Ishikawa (cell line): ENCODE data around the gene PRKCZ.

ENCODE experiments used
- CEBPB ChIP-seq: IDR thresholded peaks from 2 replicates; pipeline ENCODE4 v1.6.1; 2012
- CREB1 ChIP-seq: IDR thresholded peaks from 2 replicates; pipeline ENCODE4 v1.6.1; 2012; ENCODE audit warnings: low read depth
- EP300 ChIP-seq: IDR thresholded peaks from 2 replicates; pipeline ENCODE4 v1.6.1; 2012; ENCODE audit warnings: borderline replicate concordance
- FOXM1 ChIP-seq: IDR thresholded peaks from 2 replicates; pipeline ENCODE4 v1.6.1; 2012; ENCODE audit warnings: low read depth, borderline replicate concordance
- NFIC ChIP-seq: IDR thresholded peaks from 2 replicates; pipeline ENCODE4 v1.6.1; 2012
- RAD21 ChIP-seq: IDR thresholded peaks from 2 replicates; pipeline ENCODE4 v1.6.1; 2012; ENCODE audit warnings: low read depth
- TAF1 ChIP-seq: IDR thresholded peaks from 2 replicates; pipeline ENCODE4 v1.6.1; 2012; ENCODE audit warnings: low read depth, mild to moderate bottlenecking
- TCF12 ChIP-seq: IDR thresholded peaks from 2 replicates; pipeline ENCODE4 v1.6.1; 2012; ENCODE audit warnings: low read depth
- TEAD4 ChIP-seq: IDR thresholded peaks from 2 replicates; pipeline ENCODE4 v1.6.1; 2012
- YY1 ChIP-seq: IDR thresholded peaks from 2 replicates; pipeline ENCODE4 v1.6.1; 2012; ENCODE audit warnings: low read depth
- ZBTB7A ChIP-seq: IDR thresholded peaks from 2 replicates; pipeline ENCODE4 v1.6.1; 2012; ENCODE audit warnings: low read depth
- TF ChIP-seq, protein P1 (sequence below): IDR thresholded peaks from 2 replicates; pipeline ENCODE4 v1.6.1; 2012
- TF ChIP-seq, protein P2 (sequence below): IDR thresholded peaks from 2 replicates; pipeline ENCODE4 v1.6.1; 2012; ENCODE audit warnings: low read depth, mild to moderate bottlenecking
- TF ChIP-seq, protein P3 (sequence below): IDR thresholded peaks from 2 replicates; pipeline ENCODE4 v1.6.1; 2012

DNA sequence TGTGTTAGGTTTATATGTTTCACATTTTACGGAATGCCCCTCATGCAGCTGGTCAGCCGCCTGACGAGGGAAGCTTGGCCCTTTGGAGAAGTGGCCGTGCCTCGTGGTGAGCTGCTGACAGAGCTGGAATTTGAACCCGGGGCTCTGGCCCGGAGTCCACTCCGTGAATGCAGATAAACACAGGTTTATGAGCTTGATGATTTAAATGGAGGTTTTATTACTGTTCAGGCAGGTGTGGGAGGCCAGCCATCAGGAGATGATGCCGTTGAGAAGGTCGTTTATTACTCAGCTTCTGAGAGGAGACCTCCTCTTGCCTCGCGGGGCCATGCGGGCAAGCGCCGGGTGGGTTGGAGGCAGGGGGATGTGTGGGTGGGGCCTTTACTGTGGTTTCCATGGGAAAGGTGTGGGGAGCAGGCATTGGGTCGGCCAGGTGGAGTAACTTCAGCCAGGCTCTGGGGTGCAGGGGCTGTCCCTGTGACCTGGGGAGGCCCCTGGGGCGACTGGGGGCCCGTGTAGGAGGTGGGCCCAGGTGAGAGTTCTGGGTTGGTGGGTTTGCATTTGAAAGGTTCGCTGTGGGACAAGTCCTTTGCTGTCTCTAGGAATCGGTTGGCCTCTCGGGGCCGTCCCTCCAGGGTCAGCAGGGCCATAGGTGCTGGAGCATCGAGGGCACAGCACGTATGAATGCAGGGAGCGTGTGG, 22.0 kb downstream of the PRKCZ start:
- no peak for TF ChIP-seq EP300
- TF ChIP-seq, protein P1, sequence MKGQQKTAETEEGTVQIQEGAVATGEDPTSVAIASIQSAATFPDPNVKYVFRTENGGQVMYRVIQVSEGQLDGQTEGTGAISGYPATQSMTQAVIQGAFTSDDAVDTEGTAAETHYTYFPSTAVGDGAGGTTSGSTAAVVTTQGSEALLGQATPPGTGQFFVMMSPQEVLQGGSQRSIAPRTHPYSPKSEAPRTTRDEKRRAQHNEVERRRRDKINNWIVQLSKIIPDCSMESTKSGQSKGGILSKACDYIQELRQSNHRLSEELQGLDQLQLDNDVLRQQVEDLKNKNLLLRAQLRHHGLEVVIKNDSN: no peak
- no peak for TF ChIP-seq TAF1
- TF ChIP-seq TCF12: no peak
- TF ChIP-seq, protein P2, sequence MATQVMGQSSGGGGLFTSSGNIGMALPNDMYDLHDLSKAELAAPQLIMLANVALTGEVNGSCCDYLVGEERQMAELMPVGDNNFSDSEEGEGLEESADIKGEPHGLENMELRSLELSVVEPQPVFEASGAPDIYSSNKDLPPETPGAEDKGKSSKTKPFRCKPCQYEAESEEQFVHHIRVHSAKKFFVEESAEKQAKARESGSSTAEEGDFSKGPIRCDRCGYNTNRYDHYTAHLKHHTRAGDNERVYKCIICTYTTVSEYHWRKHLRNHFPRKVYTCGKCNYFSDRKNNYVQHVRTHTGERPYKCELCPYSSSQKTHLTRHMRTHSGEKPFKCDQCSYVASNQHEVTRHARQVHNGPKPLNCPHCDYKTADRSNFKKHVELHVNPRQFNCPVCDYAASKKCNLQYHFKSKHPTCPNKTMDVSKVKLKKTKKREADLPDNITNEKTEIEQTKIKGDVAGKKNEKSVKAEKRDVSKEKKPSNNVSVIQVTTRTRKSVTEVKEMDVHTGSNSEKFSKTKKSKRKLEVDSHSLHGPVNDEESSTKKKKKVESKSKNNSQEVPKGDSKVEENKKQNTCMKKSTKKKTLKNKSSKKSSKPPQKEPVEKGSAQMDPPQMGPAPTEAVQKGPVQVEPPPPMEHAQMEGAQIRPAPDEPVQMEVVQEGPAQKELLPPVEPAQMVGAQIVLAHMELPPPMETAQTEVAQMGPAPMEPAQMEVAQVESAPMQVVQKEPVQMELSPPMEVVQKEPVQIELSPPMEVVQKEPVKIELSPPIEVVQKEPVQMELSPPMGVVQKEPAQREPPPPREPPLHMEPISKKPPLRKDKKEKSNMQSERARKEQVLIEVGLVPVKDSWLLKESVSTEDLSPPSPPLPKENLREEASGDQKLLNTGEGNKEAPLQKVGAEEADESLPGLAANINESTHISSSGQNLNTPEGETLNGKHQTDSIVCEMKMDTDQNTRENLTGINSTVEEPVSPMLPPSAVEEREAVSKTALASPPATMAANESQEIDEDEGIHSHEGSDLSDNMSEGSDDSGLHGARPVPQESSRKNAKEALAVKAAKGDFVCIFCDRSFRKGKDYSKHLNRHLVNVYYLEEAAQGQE: no peak
- TF ChIP-seq CREB1: no peak
- TF ChIP-seq FOXM1: no peak
- no peak for TF ChIP-seq ZBTB7A
- TF ChIP-seq, protein P3, sequence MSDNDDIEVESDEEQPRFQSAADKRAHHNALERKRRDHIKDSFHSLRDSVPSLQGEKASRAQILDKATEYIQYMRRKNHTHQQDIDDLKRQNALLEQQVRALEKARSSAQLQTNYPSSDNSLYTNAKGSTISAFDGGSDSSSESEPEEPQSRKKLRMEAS: no peak
- no peak for TF ChIP-seq YY1
- TF ChIP-seq CEBPB: no peak
- TF ChIP-seq RAD21: no peak
- no peak for TF ChIP-seq NFIC
- no peak for TF ChIP-seq TEAD4
